ENCODE measurements around the gene ZFAND3. TPM values are rescaled to one million over a fixed set of nuclear protein-coding genes. Genes with fewer than 3 reads are reported as not detected.
"Not testable (repeated sequence)": the region's sequence is repeated elsewhere in the genome, so short reads cannot be mapped to it uniquely, and the experiment has no call there.

Gene ZFAND3
- total RNA-seq, 2 experiments from 2014 or later, result 8.3 to 33.8 TPM

- ChIA-PET POLR2A (no interaction called here), CTCF (ENCODE audit: unreplicated experiment) (no interaction called here)
- H3K9me3 ChIP-seq (ENCODE audit: low read length), result no peaks in the 10 kb centered on the region
- H2AFZ ChIP-seq (ENCODE audit: low read length), result no peak overlapping the region
- intact Hi-C loops (cut with micrococcal nuclease; ENCODE audit: unreplicated experiment), result no loop called here
- H3K9me2 ChIP-seq (ENCODE audit: insufficient read depth, low read length), result no peaks in the 10 kb centered on the region
- no TSS peak for BruUV-seq (replicated peaks)
- H3K4me1 ChIP-seq (ENCODE audit: insufficient read depth, low read length, poor library complexity, severe bottlenecking), result peaks cover 14% of the 10 kb centered on the region
- H3K36me3 ChIP-seq (ENCODE audit: insufficient read depth, low read length), result no peaks in the 10 kb centered on the region
- peaks cover 9% of the 10 kb centered on the region; the same call in 1 of the 2 replicates for H4K20me1 ChIP-seq (ENCODE audit: insufficient read depth, low read length)
- no peaks in the 10 kb centered on the region for H3K79me2 ChIP-seq (ENCODE audit: insufficient read depth, low read depth, low read length)
- no peak overlapping the region for H3K4me3 ChIP-seq (ENCODE audit: low read depth, low read length, poor library complexity, severe bottlenecking)
- no peak overlapping the region for H3K4me2 ChIP-seq (ENCODE audit: low read length)
- DNase-seq (ENCODE audit: low spot score), result no peak
- TF ChIP-seq EZH2phosphoT487 (IDR thresholded peaks at IDR 0.05; ENCODE audit: borderline replicate concordance, low read depth, low read length) (no peak), CTCF (conservative IDR thresholded peaks at IDR 0.05; ENCODE audit: low read length) (no peak)
- H3K27ac ChIP-seq (ENCODE audit: low read depth, low read length, poor library complexity, severe bottlenecking), result no peak overlapping the region
Observed at GRCh38 chr6:37947468-37947867, 127.9 kb downstream of the ZFAND3 start.

GRCh38 chr6:37948584-37948983 lies 129.1 kb downstream of the ZFAND3 start:
- H3K36me3 ChIP-seq (ENCODE audit: insufficient read depth, low read length); BruUV-seq (replicated peaks); DNase-seq (ENCODE audit: low spot score); H3K79me2 ChIP-seq (ENCODE audit: insufficient read depth, low read depth, low read length); H3K4me2 ChIP-seq (ENCODE audit: low read length); H3K4me3 ChIP-seq (ENCODE audit: low read depth, low read length, poor library complexity, severe bottlenecking); H3K4me1 ChIP-seq (ENCODE audit: insufficient read depth, low read length, poor library complexity, severe bottlenecking); H3K9me3 ChIP-seq (ENCODE audit: low read length); POLR2A ChIA-PET; H3K27ac ChIP-seq (ENCODE audit: low read depth, low read length, poor library complexity, severe bottlenecking); H3K9me2 ChIP-seq (ENCODE audit: insufficient read depth, low read length); intact Hi-C loops (cut with micrococcal nuclease; ENCODE audit: unreplicated experiment); H2AFZ ChIP-seq (ENCODE audit: low read length); CTCF ChIA-PET (ENCODE audit: unreplicated experiment): not testable (repeated sequence)
- peaks cover 14% of the 10 kb centered on the region; the same call in 1 of the 2 replicates for H4K20me1 ChIP-seq (ENCODE audit: insufficient read depth, low read length)

GRCh38 chr6:37952027-37952426 lies 132.5 kb downstream of the ZFAND3 start:
- ChIA-PET CTCF (ENCODE audit: unreplicated experiment) (no interaction called here), POLR2A (no interaction called here)
- Histone ChIP-seq H3K79me2 (ENCODE audit: insufficient read depth, low read depth, low read length) (peaks cover 10% of the 10 kb centered on the region; the same call in 1 of the 2 replicates), H3K4me1 (ENCODE audit: insufficient read depth, low read length, poor library complexity, severe bottlenecking) (no peaks in the 10 kb centered on the region), H3K36me3 (ENCODE audit: insufficient read depth, low read length) (no peaks in the 10 kb centered on the region), H3K9me3 (ENCODE audit: low read length) (no peaks in the 10 kb centered on the region), H2AFZ (ENCODE audit: low read length) (no peak overlapping the region), H4K20me1 (ENCODE audit: insufficient read depth, low read length) (peaks cover 9% of the 10 kb centered on the region; the same call in 1 of the 2 replicates), H3K9me2 (ENCODE audit: insufficient read depth, low read length) (no peaks in the 10 kb centered on the region), H3K27ac (ENCODE audit: low read depth, low read length, poor library complexity, severe bottlenecking) (no peak overlapping the region), H3K4me3 (ENCODE audit: low read depth, low read length, poor library complexity, severe bottlenecking) (no peak overlapping the region), H3K4me2 (ENCODE audit: low read length) (no peak overlapping the region)
- TF ChIP-seq EZH2phosphoT487 (IDR thresholded peaks at IDR 0.05; ENCODE audit: borderline replicate concordance, low read depth, low read length), result no peak
- no peak for TF ChIP-seq CTCF (conservative IDR thresholded peaks at IDR 0.05; ENCODE audit: low read length)
- no peak for DNase-seq (ENCODE audit: low spot score)
- intact Hi-C loops (cut with micrococcal nuclease; ENCODE audit: unreplicated experiment), result no loop called here
- no TSS peak for BruUV-seq (replicated peaks)

All from OCI-LY7 (cell line).